CD4-positive, alpha-beta T cell (primary cell): ENCODE measurements around the gene NNT. TPM values are rescaled to one million over a fixed set of nuclear protein-coding genes. Genes with fewer than 3 reads are reported as not detected.
"Not testable (repeated sequence)": the region's sequence is repeated elsewhere in the genome, so short reads cannot be mapped to it uniquely, and the experiment has no call there.

Experiments
- ATAC-seq: fragments of 200-7000 bp; cut with Tn5 transposase; one replicate; pipeline ENCODE4 v1.10.0; 2022; ENCODE audit warnings: mild to moderate bottlenecking; ENCODE audit not compliant: poor library complexity
- CTCF ChIA-PET: fragments of 350-600 bp; sonication (Branson Sonifier 250); formaldehyde crosslinking; loops from one replicate; lab custom pipeline; 2021; ENCODE audit warnings: antibody characterized with exemption, inconsistent platforms; lab: Charles Lee
- POLR2A ChIA-PET: fragments of 350-600 bp; sonication (Branson Sonifier 250); formaldehyde crosslinking; loops from one replicate; lab custom pipeline; 2021; ENCODE audit warnings: antibody characterized with exemption, inconsistent platforms; lab: Charles Lee
- DNase-seq, 14 experiments: peaks; one replicate each; pipeline ENCODE4 v3.0.0-alpha.2; 2013 to 2020; ENCODE audit warnings: mixed read lengths in 2 of 14
- H3K27ac ChIP-seq, 2 donors: one replicate each; pipeline versions ENCODE4 v1.5.1 to v1.7.0; 2013; ENCODE audit warnings: low read length in 2 of 2, low read depth in 1 of 2, mild to moderate bottlenecking in 1 of 2
- H3K27me3 ChIP-seq, 2 experiments: 1 replicate in 1 of 2; 2 replicates in 1 of 2; pipeline versions ENCODE4 v1.6.1 to v1.7.0; 2013; ENCODE audit warnings: low read length in 2 of 2, control low read depth in 1 of 2, mild to moderate bottlenecking in 1 of 2, moderate library complexity in 1 of 2; ENCODE audit not compliant: insufficient read depth in 2 of 2, control insufficient read depth in 1 of 2
- H3K36me3 ChIP-seq: one replicate; pipeline ENCODE4 v1.6.1; 2013; ENCODE audit warnings: low read length, control low read depth; ENCODE audit not compliant: insufficient read depth
- H3K4me1 ChIP-seq: one replicate; pipeline ENCODE4 v1.6.1; 2013; ENCODE audit warnings: low read length, control low read depth; ENCODE audit not compliant: insufficient read depth
- H3K4me3 ChIP-seq: one replicate; pipeline ENCODE4 v1.5.1; 2013; ENCODE audit warnings: mild to moderate bottlenecking, low read length, moderate library complexity
- H3K9me3 ChIP-seq, 2 experiments: 1 replicate in 1 of 2; 2 replicates in 1 of 2; pipeline versions ENCODE4 v1.6.1 to v1.7.0; 2013; ENCODE audit warnings: low read length in 2 of 2, mild to moderate bottlenecking in 2 of 2, control low read depth in 1 of 2, moderate library complexity in 1 of 2; ENCODE audit not compliant: control insufficient read depth in 1 of 2, insufficient read depth in 1 of 2
- H3K27ac Mint-ChIP-seq: one replicate; pipeline ENCODE4 v1.8.0; 2020; ENCODE audit warnings: mixed read lengths
- H3K27me3 Mint-ChIP-seq: one replicate; pipeline ENCODE4 v1.8.0; 2021; ENCODE audit warnings: mixed read lengths
- H3K36me3 Mint-ChIP-seq: one replicate; pipeline ENCODE4 v1.8.0; 2021; ENCODE audit warnings: low read depth, mixed read lengths
- H3K4me1 Mint-ChIP-seq: one replicate; pipeline ENCODE4 v1.8.0; 2021; ENCODE audit warnings: low read depth, mixed read lengths
- H3K4me3 Mint-ChIP-seq: one replicate; pipeline ENCODE4 v1.8.0; 2020; ENCODE audit warnings: mild to moderate bottlenecking, mixed read lengths
- H3K9me3 Mint-ChIP-seq: one replicate; pipeline ENCODE4 v1.8.0; 2020; ENCODE audit warnings: mixed read lengths
- CTCF ChIP-seq: fragments of 200-600 bp; IDR thresholded peaks from one replicate; pipeline ENCODE4 v1.8.0; 2022; ENCODE audit warnings: antibody characterized with exemption, mild to moderate bottlenecking
- intact Hi-C, 2 experiments: fragments of 100-400 bp; cut with DNase I in 1 of 2; cut with micrococcal nuclease in 1 of 2; formaldehyde crosslinking; loops; one replicate each; pipeline versions ENCODE4 v1.15.1 to v1.9.0; 2023 to 2025; cut with DNase I, micrococcal nuclease
- total RNA-seq, 174 experiments: library from RNA in 2 of 174; stranded (reverse) in 2 of 174; gene quantifications; one replicate each; pipeline ENCODE4 v1.2.3 and lab custom pipeline; 2021 to 2026

Gene NNT
- total RNA-seq, 2 experiments from 2014 or later: 22.3 to 23.5 TPM

GRCh38 chr5:43694027-43694426, 91.0 kb downstream of the NNT start:
- H3K4me3 Mint-ChIP-seq: no peak overlapping the region
- peaks cover 95% of the 10 kb centered on the region for H3K36me3 Mint-ChIP-seq
- no peak for ATAC-seq

GRCh38 chr5:43696444-43696843, 93.5 kb downstream of the NNT start:
- H3K27ac Mint-ChIP-seq, H3K27ac ChIP-seq, H3K27me3 Mint-ChIP-seq, H3K9me3 Mint-ChIP-seq, POLR2A ChIA-PET, H3K4me1 ChIP-seq, ATAC-seq, intact Hi-C loops, H3K9me3 ChIP-seq, H3K4me3 ChIP-seq, DNase-seq, H3K4me3 Mint-ChIP-seq, CTCF ChIA-PET, H3K27me3 ChIP-seq: not testable (repeated sequence)
- H3K36me3 ChIP-seq: peaks cover 34% of the 10 kb centered on the region
- peaks cover 19% of the 10 kb centered on the region for H3K4me1 Mint-ChIP-seq
- H3K36me3 Mint-ChIP-seq: peaks cover 95% of the 10 kb centered on the region

More at GRCh38 chr5:43694027-43694426, 91.0 kb downstream of the NNT start:
- intact Hi-C loops: no loop called here
- H3K4me1 Mint-ChIP-seq: peaks cover 19% of the 10 kb centered on the region
- Histone ChIP-seq H3K27ac (no peak overlapping the region), H3K4me1 (no peaks in the 10 kb centered on the region), H3K9me3 (peaks cover 5 to 7% of the 10 kb centered on the region in 2 experiments), H3K4me3 (no peak overlapping the region), H3K27me3 (no peaks in the 10 kb centered on the region), H3K36me3 (peaks cover 28% of the 10 kb centered on the region)
- peaks cover 9% of the 10 kb centered on the region for H3K9me3 Mint-ChIP-seq
- H3K27ac Mint-ChIP-seq: no peak overlapping the region
- no peaks in the 10 kb centered on the region for H3K27me3 Mint-ChIP-seq
- CTCF ChIA-PET: no interaction called here
- DNase-seq: no peak
- no peak for TF ChIP-seq CTCF
- POLR2A ChIA-PET: no interaction called here

GRCh38 chr5:43699910-43700309, 96.9 kb downstream of the NNT start:
- POLR2A ChIA-PET: no interaction called here
- TF ChIP-seq CTCF: no peak
- ATAC-seq (no peak), DNase-seq (no peak)
- peaks cover 54% of the 10 kb centered on the region for H3K36me3 ChIP-seq
- H3K4me1 ChIP-seq: no peaks in the 10 kb centered on the region
- Mint-ChIP-seq H3K9me3 (peaks cover 9% of the 10 kb centered on the region), H3K4me1 (peaks cover 14% of the 10 kb centered on the region), H3K27ac (no peak overlapping the region), H3K27me3 (no peaks in the 10 kb centered on the region), H3K36me3 (peaks cover 95% of the 10 kb centered on the region), H3K4me3 (no peak overlapping the region)
- H3K27ac ChIP-seq: no peak overlapping the region
- CTCF ChIA-PET: interaction anchor here (0.7 kb wide), 1 partner anchor 1078 kb away, joined by 3 read pairs; no protein-coding TSS in a partner anchor
- no peaks in the 10 kb centered on the region for H3K27me3 ChIP-seq
- no peak overlapping the region for H3K4me3 ChIP-seq
- intact Hi-C loops: no loop called here
- peaks cover 5 to 7% of the 10 kb centered on the region in 2 experiments for H3K9me3 ChIP-seq

GRCh38 chr5:43700601-43701000, 97.6 kb downstream of the NNT start:
- Histone ChIP-seq H3K27ac (no peak overlapping the region), H3K9me3 (peaks cover 5 to 7% of the 10 kb centered on the region in 2 experiments), H3K4me1 (no peaks in the 10 kb centered on the region), H3K27me3 (no peaks in the 10 kb centered on the region), H3K36me3 (peaks cover 55% of the 10 kb centered on the region), H3K4me3 (no peak overlapping the region)
- intact Hi-C loops: no loop called here
- ATAC-seq (no peak), DNase-seq (no peak)
- Mint-ChIP-seq H3K4me1 (peaks cover 10% of the 10 kb centered on the region), H3K36me3 (peaks cover 95% of the 10 kb centered on the region), H3K27ac (no peak overlapping the region), H3K4me3 (no peak overlapping the region), H3K27me3 (no peaks in the 10 kb centered on the region), H3K9me3 (peaks cover 8% of the 10 kb centered on the region)
- TF ChIP-seq CTCF: no peak
- POLR2A ChIA-PET: no interaction called here
- CTCF ChIA-PET: no interaction called here
